ENCODE data around the gene OXNAD1.

Gene OXNAD1, protein sequence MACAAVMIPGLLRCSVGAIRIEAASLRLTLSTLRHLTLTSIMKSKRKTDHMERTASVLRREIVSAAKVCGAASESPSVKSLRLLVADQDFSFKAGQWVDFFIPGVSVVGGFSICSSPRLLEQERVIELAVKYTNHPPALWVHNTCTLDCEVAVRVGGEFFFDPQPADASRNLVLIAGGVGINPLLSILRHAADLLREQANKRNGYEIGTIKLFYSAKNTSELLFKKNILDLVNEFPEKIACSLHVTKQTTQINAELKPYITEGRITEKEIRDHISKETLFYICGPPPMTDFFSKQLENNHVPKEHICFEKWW

GRCh38 chr3:16264708-16265454 is at the start of gene OXNAD1, which contains the start of gene DPH3:
Gene OXNAD1, plus strand, starts transcription at chr3:16265212. Its CDS starts 5,741 bp downstream, at chr3:16270953.
Gene DPH3, minus strand, starts transcription at chr3:16264943. Its CDS starts 67 bp downstream, at chr3:16264876.
- DNase-seq = peak; percentile 100

DNA sequence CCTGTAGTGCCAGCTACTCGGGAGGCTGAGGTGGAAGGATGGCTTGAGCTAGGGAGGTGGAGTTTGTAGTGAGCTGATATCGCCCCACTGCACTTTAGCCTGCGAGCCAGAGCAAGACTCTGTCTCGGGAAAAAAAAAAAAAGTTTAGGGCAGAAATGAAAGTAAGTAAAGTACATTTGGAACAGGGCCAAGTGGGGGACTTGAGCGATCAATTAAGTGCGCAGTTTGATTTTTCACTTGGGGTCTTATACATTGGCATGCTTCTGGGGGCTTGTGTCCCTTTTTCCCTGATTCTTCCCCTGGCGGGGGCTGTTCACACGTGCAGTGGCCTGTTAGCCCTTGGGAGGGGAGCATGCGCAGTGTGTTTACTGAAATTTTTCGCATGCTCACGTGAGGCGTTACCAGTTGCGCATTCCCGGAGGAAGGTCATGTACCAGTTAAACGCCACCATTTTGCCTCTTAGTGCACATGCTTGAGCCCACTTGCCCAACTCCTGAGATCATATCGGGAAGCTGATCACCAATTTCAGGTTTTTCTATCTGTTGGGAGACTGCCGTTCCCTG is 48.6 kb upstream of the OXNAD1 start:
- DNase-seq = no peak

DNA sequence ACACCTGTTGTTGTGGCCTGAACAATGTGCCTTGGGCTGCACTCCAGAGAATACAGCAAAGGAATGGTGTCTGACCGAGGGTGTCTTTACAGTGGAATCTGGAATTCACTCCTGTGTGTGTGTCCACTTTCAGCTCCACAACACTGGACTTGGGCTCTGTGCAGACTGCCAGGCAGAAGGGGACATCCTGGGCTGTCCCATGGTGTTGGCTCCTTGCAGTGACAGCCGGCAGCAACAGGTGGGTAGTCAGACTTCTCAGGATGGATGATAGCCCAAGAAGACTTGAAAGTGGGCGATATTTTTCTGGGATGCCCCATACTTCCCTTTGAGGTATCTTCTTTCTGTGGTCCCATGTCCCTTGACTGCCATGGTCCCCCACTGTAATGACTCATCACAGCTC is 45.2 kb upstream of the OXNAD1 start:
- no peak for DNase-seq

DNA sequence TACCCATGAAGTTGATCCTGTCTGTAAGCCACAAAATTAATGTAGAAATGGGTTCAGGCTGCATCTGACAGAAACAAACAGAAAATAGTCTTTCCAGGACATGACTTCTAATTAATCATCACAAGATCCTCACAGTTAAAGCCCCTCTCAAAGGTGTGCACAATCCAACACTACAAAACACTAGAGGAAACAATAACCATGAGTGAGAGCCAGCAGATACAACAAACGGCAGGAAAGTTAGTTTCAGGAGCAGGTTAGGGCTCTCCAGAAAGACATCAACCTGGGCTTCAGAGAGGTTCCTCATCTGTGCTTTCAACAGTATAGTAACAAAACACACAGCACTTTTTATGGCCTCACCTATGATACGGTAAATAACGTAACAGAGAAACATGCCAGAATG is 43.0 kb upstream of the OXNAD1 start:
- DNase-seq = no peak

- no peak for DNase-seq
Measured at GRCh38 chr3:16222547-16222946, 42.5 kb upstream of the OXNAD1 start.

- no peak for DNase-seq
Measured at GRCh38 chr3:16224325-16224724, 40.7 kb upstream of the OXNAD1 start.

DNA sequence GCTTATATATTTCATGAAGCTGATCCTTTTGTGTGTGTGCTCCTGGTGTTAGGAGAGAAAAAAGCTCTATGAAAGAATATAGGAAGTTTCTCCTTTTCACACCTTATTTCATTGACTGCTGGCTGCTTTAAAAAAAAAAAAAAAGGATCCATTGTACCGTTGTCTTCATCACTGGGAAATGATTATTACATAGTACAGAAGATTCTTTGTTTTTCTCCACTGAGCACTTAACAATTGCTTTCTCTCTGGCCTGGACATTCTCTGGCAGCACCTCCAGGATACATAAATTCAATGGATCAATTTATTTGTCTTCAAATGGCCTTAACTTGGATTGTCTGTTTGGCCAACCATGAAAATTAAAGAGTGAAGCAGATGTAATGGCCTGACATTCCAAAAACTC is 37.4 kb upstream of the OXNAD1 start:
- no peak for DNase-seq

DNA sequence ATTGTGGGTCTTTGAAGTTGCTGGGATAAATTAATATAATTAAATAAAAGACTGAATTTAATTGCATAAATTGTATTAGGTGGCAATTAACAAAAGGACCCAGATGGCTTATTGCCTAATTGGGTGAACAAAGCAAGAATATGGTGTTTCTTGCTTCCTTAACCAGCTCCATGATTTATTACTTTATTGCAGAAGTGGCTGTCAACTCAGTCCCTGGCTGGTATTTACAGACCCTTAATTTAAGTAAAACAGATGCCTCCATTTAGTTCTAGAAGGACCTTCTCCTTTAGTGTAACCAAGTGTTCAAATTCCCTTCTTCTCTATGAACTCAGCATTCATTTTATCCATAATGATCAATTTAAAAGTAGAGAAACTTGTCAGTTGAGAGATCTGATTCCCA is 35.3 kb upstream of the OXNAD1 start:
- DNase-seq = no peak

DNA sequence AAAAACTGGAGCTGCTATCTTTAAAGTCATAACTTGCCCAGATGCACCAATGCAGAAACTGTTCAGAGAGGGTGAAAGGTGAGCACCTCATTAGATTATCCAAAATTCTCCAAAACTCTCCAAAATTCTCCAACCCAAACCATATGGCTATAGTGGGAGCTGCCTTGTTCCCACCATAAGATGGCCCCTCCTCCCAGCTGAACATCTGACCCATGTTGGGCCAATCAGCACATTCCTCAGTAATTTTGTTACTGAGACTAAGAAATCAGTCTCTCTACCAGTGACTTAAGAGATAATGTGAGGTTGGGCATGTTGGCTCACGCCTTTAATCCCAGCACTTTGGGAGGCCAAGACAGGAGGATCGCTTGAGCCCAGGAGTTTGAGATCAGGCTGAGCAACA is 33.0 kb upstream of the OXNAD1 start:
- no peak for DNase-seq

GRCh38 chr3:16233806-16234205 is 31.2 kb upstream of the OXNAD1 start:
- no peak for DNase-seq

GRCh38 chr3:16234281-16234680 is 30.7 kb upstream of the OXNAD1 start:
- DNase-seq = no peak

- no peak for DNase-seq
Measured at GRCh38 chr3:16236030-16236639, 28.9 kb upstream of the OXNAD1 start.

DNA sequence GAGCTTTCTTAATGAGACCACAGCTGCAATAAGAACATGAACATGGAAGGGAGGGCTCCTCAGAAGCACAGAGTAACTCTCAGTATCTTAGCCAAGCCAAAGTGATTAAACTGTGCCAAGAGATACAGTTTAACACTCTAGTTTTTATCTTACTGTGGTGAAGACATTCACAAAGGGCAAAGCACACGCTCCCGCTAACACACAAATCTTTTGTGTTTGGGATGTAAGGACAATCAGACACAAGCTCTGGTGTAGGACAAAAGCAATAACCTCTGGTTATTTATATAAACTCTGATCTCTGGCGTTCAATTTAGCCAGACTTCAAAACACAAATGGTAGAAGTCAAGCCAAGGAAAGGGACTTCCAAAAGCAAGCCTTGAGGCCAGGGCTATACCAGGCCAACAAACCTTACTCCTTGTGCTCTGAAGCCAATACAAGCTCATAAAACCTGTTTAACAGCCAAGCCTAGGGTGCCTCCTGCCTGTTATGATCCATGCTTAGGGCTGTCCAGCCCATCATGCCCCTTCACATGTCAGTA is 28.1 kb upstream of the OXNAD1 start:
- no peak for DNase-seq

GRCh38 chr3:16239086-16239770 is 25.8 kb upstream of the OXNAD1 start:
- DNase-seq = peak; percentile 16

DNA sequence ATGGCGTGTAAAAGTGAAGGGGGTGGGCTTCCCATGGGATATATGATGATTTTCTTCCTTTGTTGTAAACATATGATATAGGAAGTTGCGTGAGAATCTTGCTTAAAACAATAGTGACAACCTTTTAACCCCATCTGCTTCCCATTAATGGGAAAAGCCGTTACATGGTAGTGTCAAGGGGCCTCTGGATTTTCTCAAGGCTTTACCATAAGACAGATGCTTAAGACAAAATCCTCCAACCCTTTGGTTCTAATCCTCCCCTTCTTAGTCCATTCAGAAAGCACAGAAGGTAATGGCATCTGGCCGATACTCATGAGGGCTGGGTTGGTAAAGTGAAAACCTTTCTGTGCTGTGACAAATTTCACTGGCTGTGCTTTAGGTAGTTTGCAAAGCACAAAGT is 25.2 kb upstream of the OXNAD1 start:
- peak; percentile 78 for DNase-seq

DNA sequence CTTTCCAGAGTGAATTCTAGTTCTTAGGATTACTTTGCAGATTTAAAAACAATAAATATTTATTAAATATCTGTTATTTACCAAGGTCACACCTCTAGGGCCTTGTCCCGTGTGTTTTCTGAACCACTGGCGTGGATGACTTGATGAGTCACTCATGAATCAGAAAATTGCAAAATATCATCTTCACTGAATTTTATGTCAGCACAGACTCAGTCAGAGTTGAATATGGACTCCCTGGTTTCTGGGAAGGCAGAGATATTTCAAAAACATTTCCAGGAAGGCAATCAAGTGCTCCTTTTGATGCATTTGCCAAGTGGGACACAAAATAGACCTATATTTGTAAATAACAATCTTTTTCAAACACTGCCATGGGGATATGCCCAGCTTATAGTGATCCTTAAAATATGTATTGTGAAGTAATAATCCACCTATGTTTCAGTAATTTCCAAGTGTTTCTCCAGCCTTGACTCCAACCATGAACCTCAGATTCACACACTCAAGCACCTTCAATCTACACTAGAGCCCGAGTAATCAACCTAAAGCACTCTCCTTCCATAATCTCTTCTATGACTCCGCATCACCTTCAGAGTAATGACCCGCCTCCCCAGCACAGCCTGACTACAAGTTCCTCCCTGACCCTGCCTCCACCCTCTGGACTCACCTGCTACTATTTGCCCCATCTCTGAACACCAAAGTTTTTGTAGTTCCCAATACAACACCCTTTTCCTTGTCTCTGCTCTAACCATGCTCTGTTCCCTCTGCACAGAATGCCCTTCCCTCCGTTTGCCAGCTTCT is 24.6 kb upstream of the OXNAD1 start:
- peak; percentile 73 for DNase-seq

GRCh38 chr3:16241225-16241624 is 23.8 kb upstream of the OXNAD1 start:
- DNase-seq = no peak

DNA sequence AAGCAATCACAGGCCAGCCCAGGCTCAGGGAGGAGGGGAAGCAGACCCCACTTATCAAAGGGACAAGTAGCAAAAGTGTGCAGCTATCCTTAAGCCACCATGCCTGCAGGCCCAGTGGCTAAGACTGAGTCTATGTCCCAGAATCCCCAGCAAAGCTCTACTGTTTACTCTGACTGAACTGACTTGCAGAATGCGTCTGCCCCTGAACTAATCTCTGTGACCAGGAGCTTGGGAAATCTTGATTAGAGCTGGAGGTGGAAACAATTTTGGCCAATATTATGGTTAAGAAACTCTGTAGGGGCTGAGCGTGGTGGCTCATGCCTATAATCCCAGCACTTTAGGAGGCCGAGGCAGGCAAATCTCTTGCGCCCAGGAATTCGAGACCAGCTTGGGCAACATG is 22.8 kb upstream of the OXNAD1 start:
- DNase-seq = no peak

DNA sequence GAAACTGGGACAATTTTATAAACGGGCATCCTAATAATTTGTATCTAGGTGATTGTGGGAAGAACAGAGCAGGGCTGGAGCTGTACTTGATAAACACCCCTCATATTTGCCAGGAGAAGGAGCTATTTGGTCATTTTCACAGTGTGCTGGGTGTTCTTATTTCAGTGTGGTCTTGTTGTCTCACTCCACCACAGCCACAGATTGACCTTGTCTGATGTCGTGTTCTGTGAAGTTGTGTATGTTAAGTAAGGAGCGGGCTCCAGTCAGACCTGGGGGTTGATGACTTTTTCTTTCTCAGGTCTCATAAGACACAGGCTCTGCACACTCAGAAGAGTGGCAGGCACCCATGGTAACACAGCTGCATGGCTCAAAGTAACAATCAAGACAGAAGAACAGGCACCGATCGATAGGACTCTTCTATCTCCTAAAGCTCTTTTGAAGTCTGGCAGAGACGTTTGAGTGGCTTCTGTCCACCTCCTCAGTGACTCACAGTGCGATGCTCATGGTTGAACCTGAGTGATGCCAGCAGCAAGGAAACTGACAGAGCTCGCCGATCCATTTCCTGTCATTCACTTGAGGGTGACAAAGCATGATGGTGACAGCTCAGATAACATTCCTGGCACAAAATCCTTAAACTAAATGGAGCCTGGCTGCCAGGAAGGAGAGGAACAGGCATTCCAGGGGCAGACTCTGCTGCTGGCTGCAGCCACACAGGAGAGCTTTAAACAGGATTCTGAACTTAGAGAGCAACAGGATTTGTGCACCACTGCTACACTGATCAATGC is 21.1 kb upstream of the OXNAD1 start:
- DNase-seq = peak; percentile 31

GRCh38 chr3:16245609-16246008 is 19.4 kb upstream of the OXNAD1 start:
- DNase-seq = no peak

Measured in fibroblast of upper back skin (primary cell).